Endothelial cell of hepatic sinusoid (primary cell): ENCODE data around the gene ZP1.

Experiments
- in situ Hi-C: cut with HindIII; loops from 2 replicates; pipeline ENCODE4 v1.10.0; 2017; ENCODE audit warnings: low sequenced_read_pairs

ZP1 gene

DNA sequence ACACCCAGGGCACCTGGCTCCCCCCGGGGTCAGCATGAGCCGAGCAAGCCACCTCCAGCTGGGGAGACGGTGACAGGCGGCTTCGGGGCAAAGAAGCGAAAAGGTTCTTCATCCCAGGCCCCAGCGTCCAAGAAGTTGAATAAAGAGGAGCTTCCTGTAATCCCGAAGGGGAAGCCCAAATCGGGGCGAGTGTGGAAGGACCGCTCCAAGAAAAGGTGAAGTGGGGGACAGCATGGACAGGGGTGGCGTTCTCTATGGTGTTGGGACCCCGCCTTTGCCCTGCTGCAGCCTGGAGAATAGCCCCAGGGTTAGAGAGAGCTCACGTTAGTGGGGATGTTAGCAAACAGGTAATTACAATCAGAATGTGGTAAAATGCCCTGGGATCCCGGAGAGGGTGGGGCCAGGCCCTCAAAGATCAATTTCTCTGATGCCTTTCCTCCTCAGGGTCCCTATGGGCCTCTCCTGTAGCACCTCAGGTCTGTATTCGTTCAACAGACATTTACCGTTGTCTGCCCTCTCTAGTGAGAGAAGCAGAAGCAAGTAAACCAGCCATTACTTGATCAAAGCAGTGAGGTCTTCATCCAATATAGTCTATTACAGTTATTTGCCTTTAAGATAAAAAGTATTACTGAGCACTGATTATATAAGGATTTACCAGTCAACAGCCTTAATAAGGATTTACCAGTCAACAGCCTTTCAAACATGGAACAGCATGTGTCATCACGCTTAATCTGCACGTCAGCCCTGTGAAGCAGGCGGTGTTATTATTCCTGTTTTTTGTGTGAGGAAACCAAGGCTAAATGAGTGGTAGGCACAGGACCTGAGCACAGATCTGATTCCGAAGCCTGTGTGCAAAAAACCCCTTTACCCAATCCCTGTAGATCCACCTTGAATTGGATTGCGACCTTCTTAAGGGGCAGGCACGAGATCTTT is 24.4 kb upstream of the ZP1 start:
- in situ Hi-C loops: no loop called here

DNA sequence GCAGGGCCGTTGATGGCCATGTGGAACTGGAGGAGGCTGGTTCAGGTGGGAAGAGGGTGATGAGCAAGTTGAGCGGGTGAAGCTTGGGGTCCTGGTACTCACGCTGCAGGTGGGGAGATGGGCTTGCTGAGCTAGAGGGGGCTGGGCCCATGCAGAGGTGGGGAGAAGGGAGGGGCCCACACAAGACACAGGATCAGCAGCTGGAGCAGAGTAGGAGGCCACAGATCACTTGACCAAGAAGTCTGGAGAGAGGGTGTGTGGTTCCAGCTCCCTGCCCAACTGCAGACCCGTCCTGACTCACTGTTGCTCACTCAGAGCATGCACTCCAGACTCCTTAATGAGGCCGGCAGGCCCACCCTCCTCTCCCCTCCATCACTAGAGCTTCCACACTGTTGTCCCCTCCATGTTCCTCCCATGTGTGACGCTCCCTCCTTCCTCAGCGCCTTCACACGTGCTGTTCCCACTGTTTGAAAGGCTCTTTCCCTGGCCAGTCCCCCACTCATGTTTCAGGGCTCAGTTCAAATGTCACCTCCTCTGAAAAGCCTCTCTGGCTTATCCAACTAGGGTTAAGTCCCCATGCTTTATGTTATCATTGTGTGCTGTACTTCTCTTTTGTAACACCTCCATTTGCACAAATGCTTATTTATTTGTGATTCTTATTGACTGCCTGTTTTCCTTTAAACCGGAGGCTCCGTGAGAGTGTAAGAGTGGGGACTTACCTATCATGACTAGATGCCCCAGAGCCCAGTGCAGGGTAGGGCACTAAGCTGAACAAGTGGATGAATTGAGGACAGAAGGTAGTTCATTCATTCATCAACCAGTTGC is 23.1 kb upstream of the ZP1 start:
- in situ Hi-C loops: no loop called here

DNA sequence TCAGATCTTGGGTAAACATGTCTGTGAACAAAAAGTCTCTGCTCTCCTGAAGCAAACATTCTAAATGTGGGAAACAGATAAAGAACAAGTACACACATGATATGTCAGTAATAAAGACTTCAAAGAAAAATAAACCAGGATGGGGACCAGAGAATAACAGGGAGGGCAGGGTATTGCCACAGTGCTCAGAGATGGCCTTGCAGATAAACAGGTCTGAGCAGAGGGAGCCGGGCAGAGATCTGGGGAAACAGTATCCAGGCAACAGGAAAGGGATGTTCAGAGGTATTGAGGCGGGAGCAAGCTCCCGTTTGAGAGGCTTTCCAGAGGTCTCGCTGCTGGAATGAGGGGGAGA is 22.5 kb upstream of the ZP1 start:
- in situ Hi-C loops: no loop called here

DNA sequence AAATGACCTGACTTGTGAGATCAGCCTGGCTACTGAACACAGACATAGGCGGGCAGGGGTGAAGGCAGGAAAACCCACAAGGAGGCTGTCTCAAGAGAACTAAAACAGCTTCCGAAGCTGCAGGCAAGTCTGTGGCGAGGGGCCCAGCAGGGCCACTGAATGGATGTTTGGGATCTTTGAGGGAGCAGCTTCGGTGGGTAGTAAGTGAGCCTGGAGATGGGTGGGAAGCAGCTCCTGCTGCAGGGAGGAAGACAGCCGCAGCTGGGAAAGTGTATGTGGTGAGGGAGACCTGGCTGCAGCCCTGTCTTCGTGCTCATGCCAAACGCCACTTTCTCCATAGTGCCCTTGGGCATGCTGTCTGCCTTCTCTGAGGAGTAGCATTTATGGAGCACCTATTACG is 22.0 kb upstream of the ZP1 start:
- in situ Hi-C loops: no loop called here

DNA sequence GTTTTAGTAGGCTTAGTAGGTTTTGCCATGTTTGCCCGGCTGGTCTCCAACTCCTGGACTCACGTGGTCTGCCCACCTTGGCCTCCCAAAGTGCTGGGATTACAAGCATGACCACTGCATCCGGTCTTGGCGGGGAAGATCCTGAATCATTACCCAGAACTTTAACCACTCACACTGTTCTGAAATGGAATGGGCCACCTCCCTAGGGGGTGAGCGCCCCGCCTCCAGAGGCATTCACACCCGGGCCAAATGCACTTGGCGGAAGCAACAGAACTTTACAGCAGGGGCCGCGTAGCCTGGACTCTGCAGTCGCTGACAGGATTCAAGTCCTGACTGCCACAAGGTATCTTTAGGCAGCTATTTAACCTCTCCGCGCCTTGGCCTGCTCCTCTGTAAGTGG is 20.1 kb upstream of the ZP1 start:
- in situ Hi-C loops: no loop called here

DNA sequence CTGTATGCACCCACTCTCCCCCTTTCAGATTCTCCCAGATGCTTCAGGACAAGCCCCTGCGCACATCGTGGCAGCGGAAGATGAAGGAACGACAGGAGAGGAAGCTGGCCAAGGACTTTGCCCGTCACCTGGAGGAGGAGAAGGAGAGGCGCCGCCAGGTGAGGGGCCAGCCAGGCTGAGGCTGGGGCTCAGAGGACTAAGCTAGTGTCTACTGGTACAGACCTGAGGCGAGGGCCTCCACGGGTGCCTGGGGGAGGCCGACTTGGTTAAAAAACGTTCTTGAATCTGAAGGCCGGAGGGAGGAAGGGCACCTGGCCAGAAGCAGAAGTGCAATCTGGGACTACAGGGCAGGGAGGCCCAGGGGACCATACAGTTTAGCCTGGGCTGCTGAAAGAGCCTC is 19.4 kb upstream of the ZP1 start:
- in situ Hi-C loops: no loop called here

DNA sequence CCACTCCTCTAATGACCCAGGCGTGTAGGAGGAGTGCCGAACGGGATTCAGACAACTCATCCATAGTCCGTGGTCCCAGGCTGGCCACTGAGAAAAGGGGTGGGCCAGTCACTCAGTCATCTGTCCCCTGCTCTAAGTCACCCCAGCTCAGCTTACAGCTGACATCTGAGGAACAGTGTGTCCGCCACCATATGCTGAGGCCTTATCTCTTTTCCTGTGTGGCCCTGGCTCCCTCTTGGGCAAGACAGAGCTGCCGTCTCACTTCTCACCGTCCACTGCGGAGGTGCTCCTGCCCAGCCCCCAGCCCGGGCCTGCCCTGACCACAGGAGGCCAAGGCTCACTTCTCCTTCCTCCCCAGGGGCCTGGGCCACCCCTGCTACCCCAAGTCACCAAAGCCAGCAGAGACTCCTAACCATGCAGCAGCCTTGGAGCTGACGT is 18.6 kb upstream of the ZP1 start:
- in situ Hi-C loops: no loop called here

DNA sequence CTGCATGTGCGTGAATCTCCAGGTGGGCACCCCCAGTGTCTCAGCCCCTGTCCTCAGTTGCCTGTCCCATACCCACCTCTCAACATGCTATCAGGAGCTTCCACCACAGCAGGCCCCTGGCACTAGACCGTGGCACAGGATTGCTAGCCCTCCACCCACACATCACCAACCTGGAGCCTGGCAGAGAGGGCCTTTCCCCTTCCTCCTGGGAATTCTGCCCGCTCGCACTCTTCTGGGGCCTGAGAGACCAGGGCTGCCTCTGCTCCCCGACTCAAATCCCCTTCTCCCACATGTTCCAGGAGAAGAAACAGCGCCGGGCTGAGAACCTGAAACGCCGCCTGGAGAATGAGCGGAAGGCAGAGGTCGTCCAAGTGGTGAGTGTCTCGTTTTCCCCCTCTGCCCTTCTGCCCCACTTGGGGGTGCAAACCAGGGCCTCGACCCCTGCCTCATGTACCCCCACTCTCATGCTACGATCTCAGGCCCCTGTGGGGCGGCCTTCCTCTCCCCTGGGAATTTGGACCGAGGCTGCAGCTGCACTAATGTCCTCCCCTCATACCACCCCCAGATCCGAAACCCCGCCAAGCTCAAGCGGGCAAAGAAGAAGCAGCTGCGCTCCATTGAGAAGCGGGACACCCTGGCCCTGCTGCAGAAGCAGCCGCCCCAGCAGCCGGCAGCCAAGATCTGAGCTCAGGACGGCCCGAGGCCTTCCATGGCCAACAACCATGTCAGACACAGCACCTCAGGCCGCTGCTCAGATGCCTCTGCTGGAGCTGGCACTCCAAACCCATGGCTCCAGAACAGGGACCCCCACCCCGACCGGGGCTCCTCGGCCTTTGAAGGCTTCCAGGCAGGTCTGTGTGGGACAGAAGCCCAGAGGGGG is 17.5 kb upstream of the ZP1 start:
- in situ Hi-C loops: no loop called here

DNA sequence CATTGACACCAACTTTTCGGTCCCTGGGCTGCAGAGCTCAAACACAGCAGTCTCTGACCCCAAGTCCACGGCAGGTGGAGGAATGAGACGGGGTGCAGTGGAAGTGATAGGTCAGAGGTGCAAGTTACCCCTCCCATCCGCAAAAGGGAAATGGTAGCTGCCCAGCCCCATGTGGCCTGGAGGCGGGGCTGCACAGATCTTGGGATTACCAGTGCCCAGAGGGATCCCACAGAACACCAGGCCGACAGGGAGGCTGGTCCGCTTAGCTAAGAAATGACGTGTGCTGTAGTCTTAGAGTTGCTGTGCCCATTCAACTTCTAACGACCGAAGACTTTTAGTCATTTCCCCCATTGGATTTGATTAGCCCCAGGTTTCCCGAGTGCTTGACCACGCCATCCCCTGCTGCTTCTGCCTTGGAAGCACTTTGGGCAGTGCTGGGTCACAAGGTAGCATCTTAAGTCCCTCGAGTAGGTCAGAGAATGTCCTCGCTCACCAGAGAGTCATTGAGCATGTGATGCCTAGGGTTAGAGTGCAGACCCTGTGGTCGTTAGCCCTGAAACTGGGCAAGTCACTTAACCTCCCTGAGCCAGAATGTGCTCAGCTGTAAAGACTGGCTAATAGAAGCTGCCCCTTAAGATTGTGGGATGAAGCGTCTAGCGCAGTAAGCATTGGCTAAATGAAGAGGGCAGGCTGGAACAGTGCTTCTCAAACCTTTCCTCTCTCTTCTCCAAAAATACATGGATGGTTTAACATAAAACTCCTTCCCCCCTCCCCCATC is 15.8 kb upstream of the ZP1 start:
- in situ Hi-C loops: no loop called here

DNA sequence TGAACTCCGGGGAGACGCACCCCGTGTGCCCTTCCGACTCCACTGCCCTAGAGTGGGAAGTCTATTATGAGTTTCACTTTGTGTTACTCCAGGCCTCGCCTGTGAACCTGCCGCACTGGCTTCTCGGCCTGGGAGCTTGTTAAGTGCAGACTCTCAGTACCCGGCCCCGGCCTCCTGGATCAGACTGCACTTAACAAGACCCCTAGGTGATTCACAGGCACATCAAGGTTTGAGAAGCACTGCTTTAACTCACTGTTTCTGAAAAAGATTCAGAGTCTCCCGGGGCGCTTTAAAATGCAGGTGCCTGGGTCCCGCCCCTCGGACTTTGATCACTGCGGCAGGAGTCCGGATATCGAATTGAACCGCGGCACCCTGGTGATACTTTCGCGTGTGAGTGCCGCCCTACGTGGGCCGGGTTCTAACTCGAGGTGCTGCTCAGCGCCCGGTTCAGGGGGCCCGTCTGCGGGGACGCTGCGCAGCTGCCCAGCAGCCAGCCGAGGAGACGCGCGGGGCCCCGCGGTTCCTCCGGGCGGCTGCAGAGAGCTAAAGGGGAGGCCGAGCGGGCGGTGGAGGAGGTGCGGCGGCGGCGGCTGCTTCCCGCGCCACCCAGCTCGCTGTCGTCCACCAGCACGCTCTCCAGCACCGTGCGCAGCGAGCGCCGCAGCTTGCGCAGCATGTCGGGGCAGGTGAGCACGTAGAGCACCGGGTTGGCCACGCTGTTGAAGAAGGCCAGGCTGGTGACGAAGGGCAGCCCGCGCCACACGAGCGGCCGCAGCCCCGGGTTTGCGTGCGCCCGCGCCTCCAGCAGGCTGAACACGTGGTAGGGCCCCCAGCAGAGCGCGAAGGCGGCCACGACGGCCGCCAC is 15.0 kb upstream of the ZP1 start:
- in situ Hi-C loops: no loop called here

DNA sequence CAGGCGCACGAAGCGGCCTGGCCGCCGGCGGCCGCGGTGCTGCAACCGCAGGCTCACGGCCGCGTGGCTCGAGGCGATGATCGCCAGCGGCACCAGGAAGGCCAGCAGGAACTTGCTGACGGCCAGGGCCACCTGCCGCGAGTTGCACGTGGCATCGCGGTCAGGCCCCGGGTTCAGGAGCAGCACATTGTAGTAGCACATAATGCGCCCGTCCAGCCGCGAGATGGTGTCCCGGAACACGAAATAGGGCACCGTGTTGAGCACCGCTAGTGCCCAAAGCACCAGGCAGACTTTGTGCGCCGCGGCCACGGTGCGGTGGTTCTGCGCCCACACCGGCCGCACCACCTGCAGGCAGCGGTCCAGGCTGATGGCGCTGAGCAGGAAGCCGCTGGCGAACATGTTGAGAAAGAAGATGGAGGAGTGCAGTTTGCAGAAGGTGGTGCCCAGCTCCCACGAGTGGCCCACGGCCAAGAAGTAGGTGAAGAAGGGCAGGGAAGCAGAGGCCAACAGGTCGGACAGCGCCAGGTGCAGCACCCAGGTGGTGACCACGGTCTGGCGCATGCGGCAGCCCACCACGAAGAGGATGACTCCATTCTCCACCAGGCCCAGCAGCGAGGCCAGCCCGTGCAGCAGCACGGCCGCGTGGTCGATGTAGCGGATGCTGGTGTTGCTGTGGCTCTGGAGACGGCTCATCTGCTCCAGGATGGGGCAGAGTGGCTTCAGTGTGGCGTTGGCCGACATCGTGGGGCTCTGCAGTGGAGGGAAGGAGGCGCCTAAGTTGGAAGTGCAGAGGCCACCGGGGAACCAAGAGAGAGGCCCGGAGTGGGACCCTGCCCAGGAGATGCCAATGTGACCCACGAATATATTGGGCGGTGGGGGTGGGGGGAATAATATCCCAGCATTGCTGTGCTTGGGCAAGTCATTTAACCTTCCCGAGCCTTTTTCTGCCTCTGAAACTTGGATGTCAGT is 14.1 kb upstream of the ZP1 start:
- in situ Hi-C loops: no loop called here

DNA sequence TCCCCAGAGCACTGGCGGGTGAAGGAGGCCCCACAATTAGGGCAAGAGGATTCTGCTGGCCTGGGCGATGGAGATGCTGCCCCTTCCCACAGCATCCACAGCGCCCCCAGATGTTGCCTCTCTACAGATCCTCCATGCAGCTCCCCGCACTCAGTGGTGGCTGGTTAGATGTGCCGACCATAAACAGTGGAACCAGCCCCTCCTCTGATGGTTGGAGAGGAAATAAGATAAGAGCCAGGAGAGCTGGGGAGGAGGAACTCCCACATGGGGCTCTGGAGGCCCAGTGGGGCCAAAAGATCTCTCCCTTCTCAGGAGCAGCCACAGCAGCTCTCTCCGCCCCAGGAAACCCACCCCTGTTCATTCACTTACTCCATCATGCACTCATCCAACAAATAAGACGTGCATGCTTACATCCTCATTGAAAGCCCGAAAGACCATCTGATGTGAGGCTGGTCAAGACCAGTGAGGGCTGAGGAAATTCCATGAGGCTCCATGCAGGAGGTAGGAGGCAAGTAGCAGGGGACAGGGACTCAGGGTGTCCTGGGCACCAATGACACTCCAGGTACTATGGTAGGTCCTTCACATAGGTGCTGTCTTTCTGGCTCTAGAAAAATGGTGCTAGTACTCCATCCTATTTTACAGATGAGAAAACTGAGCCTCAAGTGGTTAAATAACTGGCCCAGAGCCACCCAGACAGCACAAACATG is 13.0 kb upstream of the ZP1 start:
- in situ Hi-C loops: no loop called here

DNA sequence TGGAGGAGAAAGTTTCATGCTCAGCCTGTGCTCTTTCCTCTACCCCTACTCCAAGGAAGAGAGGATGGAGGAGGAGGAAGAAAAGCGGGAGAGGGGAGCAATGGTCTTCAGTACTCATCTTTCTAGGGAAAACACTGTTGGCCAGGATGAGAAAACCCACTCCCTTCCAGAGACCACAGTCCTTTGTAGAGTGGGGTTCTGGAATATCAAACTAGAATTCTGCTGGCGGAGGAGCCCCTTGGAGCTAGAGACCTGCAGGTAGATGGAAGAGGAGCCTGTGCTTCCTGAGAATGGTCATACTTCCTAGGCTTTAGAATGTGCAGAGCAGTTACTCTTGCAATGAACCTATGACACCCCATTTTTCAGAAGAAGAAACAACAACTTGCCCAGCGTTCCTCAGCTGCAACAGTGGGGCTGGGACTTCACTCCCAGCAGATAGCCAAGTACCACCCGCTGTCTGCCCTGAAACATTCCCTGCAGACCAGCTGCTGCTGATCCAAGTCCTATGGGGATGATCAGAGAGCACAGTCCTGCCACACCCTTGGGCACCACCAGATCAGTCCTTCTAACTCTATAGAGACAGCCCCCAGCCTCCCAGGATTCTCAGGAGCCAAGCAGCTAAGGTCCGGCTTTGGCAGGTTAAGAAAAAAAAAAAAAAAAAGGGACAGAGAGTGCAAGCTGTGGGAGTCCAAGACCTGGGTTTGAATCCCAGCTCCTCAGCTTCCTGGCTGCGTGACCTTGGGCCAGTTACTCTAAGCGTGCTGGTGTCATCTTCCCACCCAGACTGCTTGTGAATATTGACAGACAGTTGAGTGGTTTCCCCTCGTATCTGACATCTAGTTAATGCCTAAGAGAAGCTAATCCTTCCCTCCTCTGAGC is 12.3 kb upstream of the ZP1 start:
- in situ Hi-C loops: no loop called here

DNA sequence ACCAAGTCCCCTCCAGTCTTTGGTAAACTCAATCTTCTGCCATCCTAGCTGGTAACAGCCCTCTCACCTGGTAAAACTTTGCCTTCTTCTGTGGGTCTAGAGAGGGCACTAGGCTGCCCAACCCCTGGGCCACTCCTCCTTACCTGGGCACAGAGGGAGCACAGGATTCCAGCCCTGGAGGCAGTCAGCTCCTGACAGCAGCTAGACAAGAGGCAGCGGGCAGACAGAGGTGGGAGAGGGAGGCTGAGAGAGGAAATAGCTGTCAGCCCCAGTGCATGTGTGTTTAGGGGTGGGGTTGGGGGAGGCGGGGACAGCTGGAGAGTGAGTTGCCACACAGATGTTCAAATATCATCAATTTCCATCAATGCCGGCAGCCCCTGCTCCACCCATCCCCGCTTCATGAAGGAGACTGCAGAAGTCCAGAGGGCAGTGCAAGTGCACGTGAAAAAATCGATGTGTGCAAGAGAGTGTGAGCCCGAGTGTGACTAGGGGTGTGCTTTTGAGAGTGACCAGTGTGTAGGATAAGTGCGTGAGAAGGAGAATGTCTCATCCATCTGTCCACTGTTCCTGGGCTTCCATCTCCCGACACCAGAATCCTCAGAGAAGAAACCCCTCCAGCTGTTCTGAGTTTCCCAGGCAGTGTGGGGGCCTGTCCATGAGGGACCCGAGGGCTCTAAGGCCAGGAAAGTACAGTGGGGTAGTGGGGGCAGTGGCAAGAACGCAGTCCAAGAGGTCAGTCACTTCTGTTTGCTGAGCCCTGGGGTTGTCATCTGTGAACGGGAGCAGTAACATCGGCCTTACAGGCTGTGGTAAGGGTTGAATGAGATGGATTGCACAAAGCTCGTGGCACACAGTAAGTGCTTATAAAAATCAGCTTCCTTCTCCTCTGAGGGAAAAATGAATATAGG is 11.4 kb upstream of the ZP1 start, which contains the start of gene PTGDR2:
PTGDR2 (minus strand) TSS at position 225 of the 908 bp plus-strand sequence. CDS start 2,228 bp downstream, outside the sequence.
- in situ Hi-C loops: no loop called here
